Neural cell (in vitro differentiated cells): Measurements from ENCODE around the gene SLC27A2. TPM values are rescaled to one million over a fixed set of nuclear protein-coding genes. Genes with fewer than 3 reads are reported as not detected.

Experiments
- H2AFZ ChIP-seq: fragments of 200-600, 300-800 bp; sonication (generic), shearing (Covaris generic); 2 replicates; pipeline ENCODE4 v1.6.0; 2014; ENCODE audit warnings: low read depth, mild to moderate bottlenecking, antibody characterized with exemption, low read length, moderate library complexity
- H3F3A ChIP-seq: fragments of 200-600 bp; shearing (Covaris generic); 2 replicates; pipeline ENCODE4 v1.6.1; 2016; ENCODE audit warnings: mild to moderate bottlenecking, moderate library complexity, mixed read lengths, antibody characterized with exemption, low read length; ENCODE audit not compliant: insufficient read depth, poor library complexity, severe bottlenecking
- H3K27ac ChIP-seq: fragments of 200-600, 300-800 bp; sonication (generic), shearing (Covaris generic); 2 replicates; pipeline ENCODE4 v1.5.1; 2014; ENCODE audit warnings: mild to moderate bottlenecking, low read length, moderate library complexity
- H3K27me3 ChIP-seq: fragments of 300-800, 200-600 bp; sonication (generic), shearing (Covaris generic); 2 replicates; pipeline ENCODE4 v1.6.0; 2014; ENCODE audit warnings: mild to moderate bottlenecking, low read depth, low read length, moderate library complexity; ENCODE audit not compliant: insufficient read depth
- H3K36me3 ChIP-seq: fragments of 300-800, 200-600 bp; sonication (generic), shearing (Covaris generic); 2 replicates; pipeline ENCODE4 v1.5.1; 2014; ENCODE audit warnings: mild to moderate bottlenecking, antibody characterized with exemption, low read length, moderate library complexity; ENCODE audit not compliant: insufficient read depth
- H3K4me2 ChIP-seq: fragments of 300-800, 200-600 bp; sonication (generic), shearing (Covaris generic); 2 replicates; pipeline ENCODE4 v1.6.0; 2014; ENCODE audit warnings: mild to moderate bottlenecking, low read length
- H3K4me3 ChIP-seq: fragments of 300-800, 200-600 bp; sonication (generic), shearing (Covaris generic); 2 replicates; pipeline ENCODE4 v1.5.1; 2014; ENCODE audit warnings: mild to moderate bottlenecking, low read length, moderate library complexity
- H3K79me2 ChIP-seq: fragments of 200-600 bp; shearing (Covaris generic); replicated peaks from 2 replicates; pipeline ENCODE4 v1.6.0; 2014; ENCODE audit warnings: mild to moderate bottlenecking, low read length, moderate library complexity; ENCODE audit not compliant: insufficient read depth
- H3K9ac ChIP-seq: fragments of 300-800, 200-600 bp; sonication (generic), shearing (Covaris generic); 2 replicates; pipeline ENCODE4 v1.6.1; 2016; ENCODE audit warnings: mild to moderate bottlenecking, low read length, mixed read lengths
- H3K9me2 ChIP-seq: fragments of 200-600 bp; shearing (Covaris generic); 2 replicates; pipeline ENCODE4 v1.6.1; 2016; ENCODE audit warnings: mild to moderate bottlenecking, low read length, mixed read lengths; ENCODE audit not compliant: insufficient read depth
- H3K9me3 ChIP-seq: fragments of 200-600, 300-800 bp; sonication (generic), shearing (Covaris generic); 2 replicates; pipeline ENCODE4 v1.6.1; 2016; ENCODE audit warnings: mild to moderate bottlenecking, mixed run types, low read length, moderate library complexity, mixed read lengths
- H4K20me1 ChIP-seq: fragments of 200-600 bp; shearing (Covaris generic); 2 replicates; pipeline ENCODE4 v1.6.1; 2016; ENCODE audit warnings: mild to moderate bottlenecking, mixed run types; ENCODE audit not compliant: insufficient read depth
- EP300 ChIP-seq: fragments of 450-650 bp; conservative IDR thresholded peaks from 2 replicates; pipeline ENCODE4 v1.6.1; 2014; ENCODE audit warnings: antibody characterized with exemption, mild to moderate bottlenecking, moderate library complexity; ENCODE audit not compliant: poor library complexity, severe bottlenecking
- EZH2 ChIP-seq: fragments of 200-600, 300-800 bp; shearing (Covaris generic), sonication (generic); IDR thresholded peaks from 2 replicates; pipeline ENCODE4 v1.6.1; 2014; ENCODE audit warnings: antibody characterized with exemption, low read length, borderline replicate concordance, mild to moderate bottlenecking; ENCODE audit not compliant: insufficient read depth, poor library complexity, severe bottlenecking
- MXI1 ChIP-seq: fragments of 450-650 bp; conservative IDR thresholded peaks from 2 replicates; pipeline ENCODE4 v1.6.1; 2014; ENCODE audit warnings: antibody characterized with exemption, mild to moderate bottlenecking; ENCODE audit not compliant: poor library complexity, severe bottlenecking
- POLR2AphosphoS5 ChIP-seq: IDR thresholded peaks from 2 replicates; pipeline ENCODE4 v1.6.1; 2012
- RAD21 ChIP-seq: fragments of 450-650 bp; conservative IDR thresholded peaks from 2 replicates; pipeline ENCODE4 v1.6.1; 2014; ENCODE audit warnings: antibody characterized with exemption, mild to moderate bottlenecking, moderate library complexity
- REST ChIP-seq: IDR thresholded peaks from 2 replicates; pipeline ENCODE4 v1.6.1; 2012; ENCODE audit warnings: borderline replicate concordance
- SMC3 ChIP-seq: fragments of 450-650 bp; conservative IDR thresholded peaks from 2 replicates; pipeline ENCODE4 v1.6.1; 2014; ENCODE audit warnings: antibody characterized with exemption, mild to moderate bottlenecking, moderate library complexity; ENCODE audit not compliant: poor library complexity
- TAF1 ChIP-seq: IDR thresholded peaks from 2 replicates; pipeline ENCODE4 v1.6.1; 2012; ENCODE audit warnings: low read depth
- polyA plus RNA-seq: library from polyadenylated mRNA; depleted of rRNA; stranded (reverse); fragments of >200 nt; gene quantifications from 2 replicates; pipeline ENCODE4 v1.2.3, GENCODE V29; 2014
- TF ChIP-seq, protein P1 (sequence below): fragments of 450-650 bp; IDR thresholded peaks from 2 replicates; pipeline ENCODE4 v1.5.1; 2014; ENCODE audit warnings: antibody characterized with exemption, mild to moderate bottlenecking, moderate library complexity; ENCODE audit not compliant: poor library complexity, severe bottlenecking

SLC27A2 gene
- polyA plus RNA-seq, 1 donor from 2014 or later: 3.5 TPM

GRCh38 chr15:50228866-50229265 lies 46.9 kb downstream of the SLC27A2 start:
- no peaks in the 10 kb centered on the region for H4K20me1 ChIP-seq
- no peak overlapping the region for H2AFZ ChIP-seq
- H3K36me3 ChIP-seq: no peaks in the 10 kb centered on the region
- no peak overlapping the region for H3K9ac ChIP-seq
- H3K27ac ChIP-seq: no peak overlapping the region
- no peaks in the 10 kb centered on the region for H3K27me3 ChIP-seq
- no peaks in the 10 kb centered on the region for H3K9me2 ChIP-seq
- no peaks in the 10 kb centered on the region for H3F3A ChIP-seq
- H3K4me2 ChIP-seq: no peak overlapping the region
- TF ChIP-seq SMC3 (no peak), EP300 (no peak), TAF1 (no peak), RAD21 (no peak), EZH2 (no peak), REST (no peak), MXI1 (no peak), POLR2AphosphoS5 (no peak)
- TF ChIP-seq, protein P1, sequence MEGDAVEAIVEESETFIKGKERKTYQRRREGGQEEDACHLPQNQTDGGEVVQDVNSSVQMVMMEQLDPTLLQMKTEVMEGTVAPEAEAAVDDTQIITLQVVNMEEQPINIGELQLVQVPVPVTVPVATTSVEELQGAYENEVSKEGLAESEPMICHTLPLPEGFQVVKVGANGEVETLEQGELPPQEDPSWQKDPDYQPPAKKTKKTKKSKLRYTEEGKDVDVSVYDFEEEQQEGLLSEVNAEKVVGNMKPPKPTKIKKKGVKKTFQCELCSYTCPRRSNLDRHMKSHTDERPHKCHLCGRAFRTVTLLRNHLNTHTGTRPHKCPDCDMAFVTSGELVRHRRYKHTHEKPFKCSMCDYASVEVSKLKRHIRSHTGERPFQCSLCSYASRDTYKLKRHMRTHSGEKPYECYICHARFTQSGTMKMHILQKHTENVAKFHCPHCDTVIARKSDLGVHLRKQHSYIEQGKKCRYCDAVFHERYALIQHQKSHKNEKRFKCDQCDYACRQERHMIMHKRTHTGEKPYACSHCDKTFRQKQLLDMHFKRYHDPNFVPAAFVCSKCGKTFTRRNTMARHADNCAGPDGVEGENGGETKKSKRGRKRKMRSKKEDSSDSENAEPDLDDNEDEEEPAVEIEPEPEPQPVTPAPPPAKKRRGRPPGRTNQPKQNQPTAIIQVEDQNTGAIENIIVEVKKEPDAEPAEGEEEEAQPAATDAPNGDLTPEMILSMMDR: no peak
- no peaks in the 10 kb centered on the region for H3K9me3 ChIP-seq
- no peaks in the 10 kb centered on the region for H3K79me2 ChIP-seq
- no peak overlapping the region for H3K4me3 ChIP-seq

GRCh38 chr15:50229336-50229735 lies 47.3 kb downstream of the SLC27A2 start:
- H4K20me1 ChIP-seq: no peaks in the 10 kb centered on the region
- no peaks in the 10 kb centered on the region for H3K79me2 ChIP-seq
- H3K36me3 ChIP-seq: no peaks in the 10 kb centered on the region
- no peaks in the 10 kb centered on the region for H3K9me3 ChIP-seq
- no peak overlapping the region for H3K9ac ChIP-seq
- no peak overlapping the region for H2AFZ ChIP-seq
- H3K27ac ChIP-seq: no peak overlapping the region
- no peak overlapping the region for H3K4me2 ChIP-seq
- TF ChIP-seq, protein P1: no peak
- TF ChIP-seq TAF1: no peak
- no peak for TF ChIP-seq EZH2
- no peak for TF ChIP-seq POLR2AphosphoS5
- no peak for TF ChIP-seq SMC3
- no peak for TF ChIP-seq MXI1
- no peak for TF ChIP-seq REST
- no peak for TF ChIP-seq RAD21
- TF ChIP-seq EP300: no peak
- H3K4me3 ChIP-seq: no peak overlapping the region
- no peaks in the 10 kb centered on the region for H3K9me2 ChIP-seq
- no peaks in the 10 kb centered on the region for H3K27me3 ChIP-seq
- no peaks in the 10 kb centered on the region for H3F3A ChIP-seq
